ENCODE results near the gene NFIA. TPM values are rescaled to one million over a fixed set of nuclear protein-coding genes. Genes with fewer than 3 reads are reported as not detected.

The NFIA gene
- total and polyA plus RNA-seq, 9 of the 15 experiments (the other 6 are each of a cell fraction or from before 2014, with no cell fraction given), result 5.3 to 24.9 (median 9.8) TPM

DNA sequence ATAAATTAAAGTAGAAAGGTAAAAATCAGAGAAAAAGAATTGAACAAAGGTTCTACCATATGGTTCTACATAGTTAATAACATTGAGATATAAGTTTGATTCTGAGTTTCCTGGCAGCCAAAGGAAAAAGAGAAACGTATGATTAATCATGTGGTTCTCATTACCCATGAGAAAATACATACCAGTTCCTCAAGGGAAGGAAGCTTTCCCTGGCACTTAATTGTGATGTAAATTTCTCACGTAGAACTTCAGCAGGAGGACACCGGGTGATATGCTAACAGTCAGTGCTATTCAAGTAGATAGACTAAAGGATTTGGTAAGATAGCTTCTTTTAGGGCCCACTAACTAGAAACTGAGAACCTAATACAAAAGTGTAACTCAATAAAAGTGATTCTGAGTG lies 218.5 kb downstream of the NFIA start:
- H3K79me2 ChIP-seq (ENCODE audit: control insufficient read depth, insufficient read depth, low read length), result peaks cover 5% of the 10 kb centered on the region; the same call in 2 of the 3 replicates
- H3K36me3 ChIP-seq (ENCODE audit: control insufficient read depth, insufficient read depth, low read length), result no peaks in the 10 kb centered on the region
- no peaks in the 10 kb centered on the region for H3K27me3 ChIP-seq (ENCODE audit: control insufficient read depth in 2 of 2, insufficient read depth in 2 of 2, low read length in 2 of 2)
- no peak for TF ChIP-seq PCBP1 (IDR thresholded peaks at IDR 0.05; ENCODE audit: low read depth, low read length, poor library complexity, severe bottlenecking)
- TF ChIP-seq HNRNPUL1 (IDR thresholded peaks at IDR 0.05; ENCODE audit: low read length), result no peak
- no peak for TF ChIP-seq OTX1 (CRISPR knock-in tag; IDR thresholded peaks at IDR 0.05)
- TF ChIP-seq, protein P1, sequence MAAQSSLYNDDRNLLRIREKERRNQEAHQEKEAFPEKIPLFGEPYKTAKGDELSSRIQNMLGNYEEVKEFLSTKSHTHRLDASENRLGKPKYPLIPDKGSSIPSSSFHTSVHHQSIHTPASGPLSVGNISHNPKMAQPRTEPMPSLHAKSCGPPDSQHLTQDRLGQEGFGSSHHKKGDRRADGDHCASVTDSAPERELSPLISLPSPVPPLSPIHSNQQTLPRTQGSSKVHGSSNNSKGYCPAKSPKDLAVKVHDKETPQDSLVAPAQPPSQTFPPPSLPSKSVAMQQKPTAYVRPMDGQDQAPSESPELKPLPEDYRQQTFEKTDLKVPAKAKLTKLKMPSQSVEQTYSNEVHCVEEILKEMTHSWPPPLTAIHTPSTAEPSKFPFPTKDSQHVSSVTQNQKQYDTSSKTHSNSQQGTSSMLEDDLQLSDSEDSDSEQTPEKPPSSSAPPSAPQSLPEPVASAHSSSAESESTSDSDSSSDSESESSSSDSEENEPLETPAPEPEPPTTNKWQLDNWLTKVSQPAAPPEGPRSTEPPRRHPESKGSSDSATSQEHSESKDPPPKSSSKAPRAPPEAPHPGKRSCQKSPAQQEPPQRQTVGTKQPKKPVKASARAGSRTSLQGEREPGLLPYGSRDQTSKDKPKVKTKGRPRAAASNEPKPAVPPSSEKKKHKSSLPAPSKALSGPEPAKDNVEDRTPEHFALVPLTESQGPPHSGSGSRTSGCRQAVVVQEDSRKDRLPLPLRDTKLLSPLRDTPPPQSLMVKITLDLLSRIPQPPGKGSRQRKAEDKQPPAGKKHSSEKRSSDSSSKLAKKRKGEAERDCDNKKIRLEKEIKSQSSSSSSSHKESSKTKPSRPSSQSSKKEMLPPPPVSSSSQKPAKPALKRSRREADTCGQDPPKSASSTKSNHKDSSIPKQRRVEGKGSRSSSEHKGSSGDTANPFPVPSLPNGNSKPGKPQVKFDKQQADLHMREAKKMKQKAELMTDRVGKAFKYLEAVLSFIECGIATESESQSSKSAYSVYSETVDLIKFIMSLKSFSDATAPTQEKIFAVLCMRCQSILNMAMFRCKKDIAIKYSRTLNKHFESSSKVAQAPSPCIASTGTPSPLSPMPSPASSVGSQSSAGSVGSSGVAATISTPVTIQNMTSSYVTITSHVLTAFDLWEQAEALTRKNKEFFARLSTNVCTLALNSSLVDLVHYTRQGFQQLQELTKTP (IDR thresholded peaks at IDR 0.05; ENCODE audit: low read depth in 1 of 2, partially characterized antibody in 2 of 2), result no peak
- no peak for TF ChIP-seq RB1 (IDR thresholded peaks at IDR 0.05; ENCODE audit: low read depth)
- TF ChIP-seq POU5F1 (IDR thresholded peaks at IDR 0.05; ENCODE audit: borderline replicate concordance, low read depth, low read length, partially characterized antibody), result no peak
- no peak for TF ChIP-seq LCOR (CRISPR knock-in tag; IDR thresholded peaks at IDR 0.05)
- no peak overlapping the region for H2AFZ ChIP-seq (ENCODE audit: low read depth, low read length)
- H4K20me1 ChIP-seq (replicated peaks; ENCODE audit: control insufficient read depth, insufficient read depth, low read length), result no peaks in the 10 kb centered on the region
- WGBS (ENCODE audit: insufficient coverage, low coverage, missing lambda C conversion rate), result 88% methylated on average over 3 of the region's 3 CpGs
- H3K9me3 ChIP-seq (replicated peaks; ENCODE audit: control insufficient read depth, insufficient read depth, low read depth, low read length), result no peaks in the 10 kb centered on the region
- H3K9ac ChIP-seq (ENCODE audit: insufficient read depth in 1 of 2, low read depth in 2 of 2, low read length in 2 of 2), result no peak overlapping the region
- intact Hi-C loops (cut with micrococcal nuclease) (no loop called here), in situ Hi-C loops (cut with MboI) (no loop called here)
- no peak overlapping the region for H3K4me2 ChIP-seq (ENCODE audit: insufficient read depth, low read length)
- H3K27ac ChIP-seq (ENCODE audit: extremely low read depth, low read depth, low read length), result no peak overlapping the region
- CTCF ChIA-PET (ENCODE audit: low intra/inter-chr PET ratio), result no interaction called here
- H3K4me3 ChIP-seq, result no peak overlapping the region
- BruUV-seq (replicated peaks), result no TSS peak
- no peak for FAIRE-seq
- no peaks in the 10 kb centered on the region; a peak in 1 of 5 replicates for H3K4me1 ChIP-seq (replicated peaks in 1 of 2; ENCODE audit: control insufficient read depth in 2 of 2, insufficient read depth in 2 of 2, low read length in 2 of 2)
- no peak for DNase-seq (ENCODE audit: extremely low read depth in 1 of 4, low spot score in 3 of 4)
- H3K9me1 ChIP-seq (ENCODE audit: control insufficient read depth, insufficient read depth, low read length), result no peaks in the 10 kb centered on the region
- POLR2A ChIA-PET, result no interaction called here
- ATAC-seq, result no peak
